GM12878 (cell line): ENCODE data around the gene BCLAF1. TPM values are rescaled to one million over a fixed set of nuclear protein-coding genes. Genes with fewer than 3 reads are reported as not detected.
"Not testable (repeated sequence)": the region's sequence is repeated elsewhere in the genome, so short reads cannot be mapped to it uniquely, and the experiment has no call there.

Source experiments
- ATAC-seq: fragments of 200-7000 bp; cut with Tn5 transposase; 3 replicates; pipeline ENCODE4 v1.9.1; 2020; ENCODE audit warnings: mild to moderate bottlenecking, moderate library complexity
- BruUV-seq: library from RNA; stranded (reverse); fragments of 400-500 nt; replicated peaks from 2 replicates; lab custom pipeline; 2021; lab: Mats Ljungman, UMichigan
- CTCF ChIA-PET: fragments of 300-600 bp; sonication (Branson Sonifier 250); formaldehyde crosslinking; extraction: SDS; loops from one replicate; lab custom pipeline; 2021; ENCODE audit warnings: inconsistent platforms; lab: Yijun Ruan, JAX
- POLR2A ChIA-PET: fragments of 350-600 bp; formaldehyde crosslinking; extraction: SDS; loops from one replicate; lab custom pipeline; 2021; ENCODE audit warnings: inconsistent platforms; lab: Charles Lee
- RAD21 ChIA-PET: fragments of 300-600 bp; sonication (Branson Sonifier 250); formaldehyde crosslinking; loops from one replicate; lab custom pipeline; 2023; ENCODE audit warnings: antibody characterized with exemption; ENCODE audit not compliant: unreplicated experiment; lab: Charles Lee
- SMC1A ChIA-PET: fragments of 300-600 bp; sonication (Branson Sonifier 250); formaldehyde crosslinking; loops from one replicate; lab custom pipeline; 2023; ENCODE audit not compliant: unreplicated experiment, uncharacterized antibody; lab: Charles Lee
- DNase-seq: peaks from one replicate; pipeline ENCODE4 v3.0.0-alpha.2; 2011; ENCODE audit warnings: low read depth, low spot score
- FAIRE-seq: peaks from 3 replicates; lab custom pipeline; 2011; peaks lifted over from hg19 to GRCh38; lab: Jason Lieb, UNC
- H2AFZ ChIP-seq: 2 replicates; pipeline ENCODE4 v1.6.0; 2011; ENCODE audit warnings: low read depth, low read length, control low read depth; ENCODE audit not compliant: control insufficient read depth
- H3K27ac ChIP-seq: 2 replicates; pipeline ENCODE4 v1.5.1; 2011; ENCODE audit warnings: control low read depth; ENCODE audit not compliant: control insufficient read depth, insufficient read depth
- H3K27me3 ChIP-seq, 2 experiments: replicated peaks in 1 of 2; 2 replicates each; pipeline versions ENCODE4 v1.6.0 to v1.6.1; 2011; ENCODE audit warnings: low read length in 1 of 2; ENCODE audit not compliant: control insufficient read depth in 2 of 2, insufficient read depth in 2 of 2
- H3K36me3 ChIP-seq, 2 experiments: 2 replicates each; pipeline ENCODE4 v1.5.1; 2011; ENCODE audit warnings: low read length in 1 of 2; ENCODE audit not compliant: control insufficient read depth in 2 of 2, insufficient read depth in 2 of 2
- H3K4me1 ChIP-seq: 2 replicates; pipeline ENCODE4 v1.6.1; 2011; ENCODE audit warnings: mild to moderate bottlenecking, low read length, moderate library complexity, mixed read lengths; ENCODE audit not compliant: control insufficient read depth, insufficient read depth
- H3K4me2 ChIP-seq: 2 replicates; pipeline ENCODE4 v1.6.0; 2011; ENCODE audit warnings: control low read depth; ENCODE audit not compliant: control insufficient read depth, insufficient read depth
- H3K4me3 ChIP-seq: fragments of 200-600 bp; sonication (generic); 2 replicates; pipeline ENCODE4 v1.5.1; 2016
- H3K79me2 ChIP-seq: 2 replicates; pipeline ENCODE4 v1.6.0; 2011; ENCODE audit warnings: low read length; ENCODE audit not compliant: control insufficient read depth, insufficient read depth
- H3K9ac ChIP-seq: 2 replicates; pipeline ENCODE4 v1.8.0; 2011; ENCODE audit warnings: low read length, control low read depth, mixed read lengths; ENCODE audit not compliant: control insufficient read depth, insufficient read depth
- H3K9me3 ChIP-seq: replicated peaks from 3 replicates; pipeline ENCODE4 v1.5.1; 2011; ENCODE audit warnings: mild to moderate bottlenecking, low read length; ENCODE audit not compliant: control insufficient read depth, insufficient read depth
- H4K20me1 ChIP-seq: 2 replicates; pipeline ENCODE4 v1.6.0; 2011; ENCODE audit not compliant: control insufficient read depth, insufficient read depth
- CBFB ChIP-seq: IDR thresholded peaks from 2 replicates; pipeline ENCODE4 v1.6.1; 2016; ENCODE audit warnings: antibody characterized with exemption, low read depth
- CBX3 ChIP-seq: fragments of 200-600 bp; sonication (generic); IDR thresholded peaks from 2 replicates; pipeline ENCODE4 v1.6.1; 2016; ENCODE audit warnings: low read depth, borderline replicate concordance
- CEBPB ChIP-seq, 2 experiments: fragments of 150-350 bp in 1 of 2; IDR thresholded peaks; 2 replicates each; pipeline ENCODE4 v1.6.1; 2012 to 2014; ENCODE audit warnings: low read depth in 2 of 2, low read length in 2 of 2, borderline replicate concordance in 1 of 2, inconsistent platforms in 1 of 2
- EP300 ChIP-seq, 2 experiments: fragments of 150-350 bp in 1 of 2; IDR thresholded peaks; 2 replicates each; pipeline ENCODE4 v1.6.1; 2011 to 2012; ENCODE audit warnings: low read depth in 2 of 2, low read length in 2 of 2, borderline replicate concordance in 1 of 2, improper control_type of control experiment in 1 of 2, inconsistent platforms in 1 of 2; ENCODE audit not compliant: control insufficient read depth in 1 of 2
- EZH2 ChIP-seq: IDR thresholded peaks from 2 replicates; pipeline ENCODE4 v1.6.1; 2012; ENCODE audit warnings: low read depth, mild to moderate bottlenecking, control low read depth, inconsistent platforms, low read length, borderline replicate concordance; ENCODE audit not compliant: control insufficient read depth
- KDM1A ChIP-seq: fragments of 200-600 bp; sonication (generic); IDR thresholded peaks from 2 replicates; pipeline ENCODE4 v1.6.1; 2016; ENCODE audit warnings: borderline replicate concordance
- MTA2 ChIP-seq: fragments of 450-650 bp; IDR thresholded peaks from 2 replicates; pipeline ENCODE4 v1.6.1; 2016; ENCODE audit warnings: low read depth, mild to moderate bottlenecking, moderate library complexity
- MYB ChIP-seq: fragments of 150-350 bp; IDR thresholded peaks from 2 replicates; pipeline ENCODE4 v1.6.1; 2014; ENCODE audit warnings: mild to moderate bottlenecking, low read depth, low read length, borderline replicate concordance
- NRF1 ChIP-seq: conservative IDR thresholded peaks from 2 replicates; pipeline ENCODE4 v1.6.1; 2011; ENCODE audit warnings: mild to moderate bottlenecking, low read depth, low read length, improper control_type of control experiment
- PKNOX1 ChIP-seq: fragments of 450-650 bp; IDR thresholded peaks from 2 replicates; pipeline ENCODE4 v1.6.1; 2016; ENCODE audit warnings: mild to moderate bottlenecking
- SUPT20H ChIP-seq: IDR thresholded peaks from 2 replicates; pipeline ENCODE4 v1.6.1; 2011; ENCODE audit warnings: low read depth, mild to moderate bottlenecking, low read length, moderate library complexity, borderline replicate concordance; ENCODE audit not compliant: control insufficient read depth
- ZBTB33 ChIP-seq: fragments of 450-650 bp; IDR thresholded peaks from 2 replicates; pipeline ENCODE4 v1.6.1; 2017; ENCODE audit warnings: mild to moderate bottlenecking
- WGBS: methylation state at CpG from one replicate; pipeline ENCODE4 v1.1.6; 2016; ENCODE audit warnings: low lambda C conversion rate; ENCODE audit not compliant: insufficient replicate concordance, insufficient coverage; ENCODE audit errors: missing lambda C conversion rate; 5-methylcytosine and 5-hydroxymethylcytosine counted together
- in situ Hi-C: fragments of 300-500 bp; cut with MboI; formaldehyde crosslinking; loops from 9 replicates; pipeline ENCODE4 v1.14.3; 2018; ENCODE audit warnings: mixed read lengths
- intact Hi-C: fragments of 100-400 bp; cut with micrococcal nuclease; formaldehyde crosslinking; loops from one replicate; pipeline ENCODE4 v1.14.2; 2022; ENCODE audit not compliant: unreplicated experiment
- polyA plus RNA-seq, 11 experiments: library from polyadenylated mRNA; depleted of rRNA in 4 of 11; unstranded in 6 of 11; stranded (reverse) in 5 of 11; fragments of >200 nt; fragmentation: Nextera tagmentation in 4 of 11; fragmentation: Illumina TruSeq in 1 of 11; extraction: Ambion mirVana in 4 of 11; extraction: Trizol in 1 of 11; gene quantifications; 1 replicate in 1 of 11; 2 replicates in 10 of 11; pipeline versions ENCODE4 v1.2.1 to v1.2.3, GENCODE V29; 2011 to 2016; ENCODE audit warnings: inconsistent platforms in 2 of 11, missing spikeins in 2 of 11, low read depth in 1 of 11
- total RNA-seq, 4 experiments: library from RNA; depleted of rRNA in 3 of 4; stranded (reverse); fragments of >200 nt in 3 of 4; fragmentation: Illumina TruSeq in 1 of 4; extraction: Trizol in 1 of 4; gene quantifications; 2 replicates each; pipeline versions ENCODE4 v1.2.1 to v1.2.3, GENCODE V29; 2013 to 2021

The BCLAF1 gene
- total and polyA plus RNA-seq, 10 of the 15 experiments (the other 5 are each of a cell fraction or from before 2014, with no cell fraction given), result 56.0 to 223 (median 114) TPM

GRCh38 chr6:136224974-136225373, 64.7 kb downstream of the BCLAF1 start:
- FAIRE-seq, POLR2A ChIA-PET, H4K20me1 ChIP-seq, H3K9ac ChIP-seq, BruUV-seq, DNase-seq, H3K27ac ChIP-seq, H3K79me2 ChIP-seq, CTCF ChIA-PET, H3K4me3 ChIP-seq, H3K36me3 ChIP-seq, H3K4me1 ChIP-seq, H2AFZ ChIP-seq, RAD21 ChIA-PET, H3K9me3 ChIP-seq, H3K27me3 ChIP-seq, ATAC-seq, H3K4me2 ChIP-seq: not testable (repeated sequence)
- SMC1A ChIA-PET, result interaction anchor here (0.7 kb wide), 1 partner anchor 315 kb away, joined by 3 read pairs; no protein-coding TSS in a partner anchor
- intact Hi-C loops, result loop anchor here (5.0 kb wide), 2 partner anchors 183 to 688 kb away; no protein-coding TSS in a partner anchor
- 58% methylated on average over 4 of the region's 4 CpGs for WGBS
- in situ Hi-C loops, result loop anchor here (5.0 to 10.0 kb wide), 3 partner anchors 550 to 773 kb away; no protein-coding TSS in a partner anchor

- no peak overlapping the region for H3K9ac ChIP-seq
- ChIA-PET POLR2A (no interaction called here), RAD21 (no interaction called here), CTCF (interaction anchor here (2.7 kb wide), 1 partner anchor 10 kb away, joined by 10 read pairs; no protein-coding TSS in a partner anchor), SMC1A (interaction anchor here (1.3 kb wide), 1 partner anchor 26 kb away, joined by 3 read pairs; no protein-coding TSS in a partner anchor)
- intact Hi-C loops, result no loop called here
- in situ Hi-C loops, result no loop called here
- DNase-seq (no peak), ATAC-seq (no peak), FAIRE-seq (no peak)
- H4K20me1 ChIP-seq, result no peaks in the 10 kb centered on the region
- H3K4me2 ChIP-seq, result no peak overlapping the region
- no peaks in the 10 kb centered on the region for H3K9me3 ChIP-seq
- H3K4me1 ChIP-seq, result no peaks in the 10 kb centered on the region
- 50% methylated on average over 10 of the region's 10 CpGs for WGBS
- H3K79me2 ChIP-seq, result no peaks in the 10 kb centered on the region
- no peak overlapping the region for H2AFZ ChIP-seq
- no peak overlapping the region for H3K4me3 ChIP-seq
- no peak overlapping the region for H3K27ac ChIP-seq
- H3K36me3 ChIP-seq, result no peaks in the 10 kb centered on the region
- BruUV-seq, result no TSS peak
- no peaks in the 10 kb centered on the region for H3K27me3 ChIP-seq
- TF ChIP-seq CBX3 (no peak), MYB (no peak), CEBPB (IDR thresholded peaks at IDR 0.05; ENCODE audit: borderline replicate concordance in 1 of 2, low read depth in 2 of 2, low read length in 2 of 2) (no peak), KDM1A (no peak), NRF1 (no peak), PKNOX1 (no peak), MTA2 (no peak), CBFB (no peak), SUPT20H (no peak), ZBTB33 (no peak), EP300 (IDR thresholded peaks at IDR 0.05; ENCODE audit: borderline replicate concordance in 1 of 2, control insufficient read depth in 1 of 2, low read depth in 2 of 2, low read length in 2 of 2) (no peak), EZH2 (no peak)
Observed at GRCh38 chr6:136216503-136217401, 72.9 kb downstream of the BCLAF1 start.
